SH-SY5Y (cell line): ENCODE results near the gene GATC.

Experiments used
- GATA2 ChIP-seq: IDR thresholded peaks from 2 replicates; pipeline ENCODE4 v1.6.1; 2011; ENCODE audit warnings: mild to moderate bottlenecking, low read depth, low read length
- GATA3 ChIP-seq: IDR thresholded peaks from 2 replicates; pipeline ENCODE4 v1.6.1; 2011; ENCODE audit warnings: low read depth, mild to moderate bottlenecking, low read length, moderate library complexity

- TF ChIP-seq GATA2 (no peak), GATA3 (no peak)
Observed at GRCh38 chr12:120447992-120448391, 1.7 kb downstream of the GATC start.
